Stimulated activated CD4-positive, alpha-beta T cell treated with anti-CD3 and anti-CD28 coated beads, Interleukin-2, amount 100 ng/mL, for 24 hours (primary cell): ENCODE measurements around the gene KDM4B.

Experiments
- DNase-seq, 2 donors: peaks; one replicate each; pipeline ENCODE4 v3.0.0-alpha.2; 2020

KDM4B gene

DNA sequence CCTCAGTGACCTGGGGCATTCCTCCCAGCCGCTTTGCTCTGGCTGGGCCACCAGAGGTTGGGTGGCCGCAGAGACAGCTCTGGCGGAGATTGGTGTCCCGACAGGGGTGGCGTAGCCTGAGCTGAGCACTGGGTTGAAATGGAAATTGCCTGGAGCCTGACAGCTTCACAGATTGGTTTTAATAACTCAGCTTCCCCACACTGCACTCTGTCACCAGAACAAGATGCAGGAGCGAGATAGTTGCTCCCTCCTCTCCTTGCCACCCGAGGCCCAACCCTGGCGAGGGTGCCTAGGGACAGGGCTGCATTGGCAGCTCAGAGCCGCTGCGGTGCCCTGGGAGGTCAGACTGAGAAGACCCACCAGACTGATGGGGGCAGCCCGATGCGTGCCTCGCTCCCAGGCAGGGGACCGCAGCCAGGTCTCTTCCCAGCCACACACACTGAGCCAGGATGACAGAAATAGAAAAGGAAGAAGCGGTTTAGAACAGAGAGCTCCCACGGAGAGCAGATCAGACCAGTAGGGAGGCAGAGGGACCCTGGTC lies 84.1 kb downstream of the KDM4B start:
- DNase-seq: no peak

DNA sequence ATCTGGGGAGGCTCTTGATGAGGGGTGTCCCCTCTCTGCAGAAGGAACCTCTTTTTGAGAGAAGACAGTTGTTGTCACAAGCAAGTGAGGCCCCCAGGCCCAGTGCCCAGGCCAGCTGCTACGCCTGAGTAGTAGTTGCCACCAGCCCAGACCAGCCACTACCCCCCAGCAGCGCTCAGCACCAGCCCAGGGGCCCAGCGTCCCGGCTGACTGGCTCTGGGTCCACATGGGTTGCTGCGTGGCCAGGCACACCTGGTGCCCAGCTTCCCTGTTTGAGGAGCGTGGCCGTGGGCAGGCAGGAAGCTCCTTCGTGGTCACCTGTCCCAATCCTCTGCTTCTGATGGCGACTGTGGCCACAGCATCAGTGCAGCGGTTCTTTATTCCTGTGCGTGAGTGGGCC lies 84.7 kb downstream of the KDM4B start:
- DNase-seq: no peak

DNA sequence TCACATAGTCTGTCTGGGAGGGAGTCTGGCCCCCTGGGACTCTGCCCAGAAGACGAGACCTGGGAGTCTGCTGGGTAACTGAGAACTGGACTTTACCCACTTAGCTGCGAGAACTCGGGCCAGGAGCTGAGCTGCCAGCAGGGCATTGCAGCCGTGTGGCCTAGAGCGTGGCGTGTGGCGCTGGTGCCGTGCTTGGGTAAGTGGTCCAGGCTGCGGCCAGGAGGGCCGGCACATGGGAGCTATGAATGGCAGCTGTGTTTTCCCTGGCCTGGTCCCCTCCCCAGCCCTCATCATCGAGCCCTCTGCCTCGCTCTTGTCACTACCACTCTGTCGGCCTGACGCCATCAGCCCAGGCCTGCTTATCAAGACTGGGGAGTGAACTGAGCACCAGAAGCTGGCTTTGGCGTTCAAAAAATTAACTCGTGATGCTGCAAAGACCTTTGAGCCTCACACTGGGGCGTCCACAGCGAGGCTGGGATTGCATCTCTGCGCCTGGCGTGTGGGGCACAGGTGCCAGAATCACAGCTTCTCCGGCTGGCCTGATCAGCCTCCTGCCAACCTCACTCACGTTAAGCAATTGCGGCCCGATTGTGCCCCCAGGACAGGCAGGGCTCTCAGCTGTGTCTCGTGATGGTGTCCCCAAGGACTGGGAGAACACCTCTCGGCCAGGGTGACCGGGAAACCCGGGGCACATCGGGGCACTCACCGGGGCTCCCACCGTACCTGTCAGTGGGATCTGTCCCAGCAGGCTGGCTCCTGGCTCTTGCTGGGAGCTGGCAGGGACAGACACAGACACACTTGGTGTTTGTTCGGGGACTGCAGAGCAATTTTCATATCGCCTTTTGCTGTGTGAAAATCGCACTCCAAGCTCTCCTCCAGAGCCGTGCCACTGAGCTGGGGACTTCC lies 85.9 kb downstream of the KDM4B start:
- DNase-seq: no peak

DNA sequence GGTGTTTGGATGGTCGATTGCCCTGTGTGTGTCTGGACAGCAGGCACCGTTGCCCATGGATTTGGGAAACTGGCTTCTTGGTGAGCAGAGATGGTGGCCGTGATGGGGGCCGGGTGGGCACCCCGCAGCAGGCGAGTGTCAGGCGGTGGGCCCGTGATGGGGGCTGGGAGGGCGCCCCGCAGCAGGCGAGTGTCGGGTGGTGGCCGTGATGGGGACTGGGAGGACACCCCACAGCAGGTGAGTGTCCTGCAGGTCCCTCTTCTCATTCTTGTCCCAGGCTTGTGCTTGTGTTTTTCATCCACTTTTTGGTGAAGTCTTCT lies 86.5 kb downstream of the KDM4B start:
- no peak for DNase-seq

- no peak for DNase-seq
These were observed 88.9 kb downstream of the KDM4B start for GRCh38 chr19:5057860-5058259.

GRCh38 chr19:5058521-5059212 lies 89.8 kb downstream of the KDM4B start:
- no peak for DNase-seq

GRCh38 chr19:5059213-5059574 lies 90.3 kb downstream of the KDM4B start:
- DNase-seq: no peak

DNA sequence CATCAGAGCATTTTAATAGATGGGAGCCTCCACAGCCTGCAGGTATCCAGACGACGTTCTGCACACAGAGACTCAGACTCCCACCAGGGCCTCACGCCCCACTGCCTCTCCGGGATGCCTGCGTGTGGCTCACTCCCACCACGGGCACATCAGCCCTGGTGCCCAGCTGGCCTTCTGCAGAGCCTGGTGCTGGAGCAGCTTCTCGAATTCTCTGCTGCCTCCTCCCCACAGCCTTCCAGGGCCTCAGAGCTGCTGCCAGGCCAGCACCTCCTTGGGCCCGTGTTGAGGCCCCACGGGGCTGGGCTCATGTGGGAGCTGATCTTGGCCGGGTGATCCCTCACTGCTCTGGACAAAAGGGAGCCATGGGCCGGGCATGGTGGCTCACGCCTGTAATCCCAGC lies 90.9 kb downstream of the KDM4B start:
- DNase-seq: no peak

DNA sequence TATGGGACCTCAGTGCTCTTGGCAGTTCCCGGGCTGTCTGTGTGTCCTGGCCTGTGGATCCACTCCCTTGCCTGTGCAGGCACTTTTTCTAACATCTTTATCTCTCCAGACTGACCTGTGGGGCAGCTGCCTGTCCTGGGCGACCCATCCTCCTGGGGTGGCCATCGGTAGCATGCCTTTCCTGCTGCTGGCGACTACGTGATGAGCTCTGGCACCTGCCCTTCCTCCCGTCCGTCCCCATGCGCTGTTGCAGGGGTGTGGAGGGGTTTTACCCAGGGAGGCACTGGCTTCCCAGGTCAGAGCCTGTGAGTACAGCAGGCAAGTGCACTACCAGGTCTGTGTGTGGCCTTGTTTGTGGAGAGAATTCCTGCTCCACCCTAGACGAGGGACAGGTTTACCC lies 93.3 kb downstream of the KDM4B start:
- no peak for DNase-seq

DNA sequence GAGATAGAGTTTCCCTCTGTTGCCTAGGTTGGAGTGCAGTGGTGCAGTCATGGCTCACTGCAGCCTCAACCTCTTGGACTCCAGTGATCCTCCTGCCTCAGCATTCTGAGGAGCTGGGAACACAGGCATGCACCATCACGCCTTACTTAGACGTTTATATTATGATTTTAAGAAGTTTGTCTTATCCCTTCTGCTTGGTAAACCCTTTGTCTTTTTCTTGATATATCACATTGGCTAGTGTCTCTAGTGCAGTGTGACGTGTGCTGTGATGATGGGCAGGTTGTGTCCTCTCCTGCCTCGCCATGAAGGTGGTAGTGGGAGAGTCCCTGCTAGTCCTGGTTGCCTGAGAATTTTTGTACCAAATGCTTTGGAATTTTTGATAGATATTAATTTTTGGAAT lies 93.9 kb downstream of the KDM4B start:
- DNase-seq: no peak

DNA sequence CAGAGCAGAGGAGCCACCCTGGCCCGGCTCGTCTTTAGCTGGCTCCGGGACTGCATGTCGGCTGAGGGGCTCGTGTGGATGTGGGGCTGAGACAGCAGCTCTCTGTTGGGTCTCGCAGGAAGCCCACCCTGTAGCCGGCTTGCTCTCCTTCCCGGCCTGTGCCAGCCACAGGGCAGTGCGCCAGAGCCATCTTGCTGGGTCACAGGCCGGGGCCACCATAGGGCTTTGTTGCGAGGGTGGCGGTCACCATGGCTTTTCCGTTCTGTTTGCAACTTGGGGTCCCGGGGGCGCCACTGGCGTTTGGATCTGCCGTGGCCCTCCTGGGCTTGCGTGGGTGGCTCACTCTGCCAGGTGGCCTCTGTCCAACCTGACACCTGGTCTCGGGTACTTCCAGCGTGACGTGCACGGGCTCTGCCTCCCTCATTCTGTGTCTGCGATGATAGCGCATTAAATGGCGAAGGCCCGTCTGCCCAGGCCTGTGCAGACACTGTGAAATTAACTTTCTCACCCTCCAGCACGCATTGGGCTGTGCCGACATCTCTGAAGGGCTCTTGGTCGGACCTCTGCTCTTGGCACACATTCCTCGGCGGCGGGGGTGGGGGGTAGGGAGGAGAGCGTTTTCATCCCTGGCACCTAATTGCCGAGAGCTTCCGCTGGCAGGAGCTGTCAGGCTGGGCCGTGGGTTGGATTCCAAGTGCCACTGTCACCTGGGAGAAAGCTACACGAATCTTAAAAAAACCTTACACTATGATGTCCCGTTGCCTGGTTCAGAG lies 95.1 kb downstream of the KDM4B start:
- DNase-seq: no peak

DNA sequence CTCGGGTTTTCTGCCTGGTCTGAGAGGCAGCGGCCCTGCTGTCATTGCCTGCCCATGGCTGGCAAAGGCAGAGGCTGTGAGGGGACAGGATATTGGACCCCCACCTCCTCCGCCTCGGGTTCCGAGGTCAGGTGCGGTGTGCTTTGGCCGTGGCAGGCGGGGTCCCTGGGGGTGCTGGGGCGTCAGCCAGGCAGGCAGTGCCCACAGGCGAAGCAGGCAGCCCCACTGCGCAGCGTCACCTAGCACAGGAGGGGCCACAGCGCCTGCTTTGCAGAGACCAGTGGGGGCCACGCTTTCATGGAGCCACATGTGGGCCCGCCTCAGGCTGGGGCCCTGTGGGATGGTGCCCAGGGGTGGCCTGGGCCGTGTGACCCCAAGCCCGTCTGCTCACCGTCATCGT lies 96.0 kb downstream of the KDM4B start:
- DNase-seq: no peak

GRCh38 chr19:5065663-5066093 lies 96.8 kb downstream of the KDM4B start:
- no peak for DNase-seq

DNA sequence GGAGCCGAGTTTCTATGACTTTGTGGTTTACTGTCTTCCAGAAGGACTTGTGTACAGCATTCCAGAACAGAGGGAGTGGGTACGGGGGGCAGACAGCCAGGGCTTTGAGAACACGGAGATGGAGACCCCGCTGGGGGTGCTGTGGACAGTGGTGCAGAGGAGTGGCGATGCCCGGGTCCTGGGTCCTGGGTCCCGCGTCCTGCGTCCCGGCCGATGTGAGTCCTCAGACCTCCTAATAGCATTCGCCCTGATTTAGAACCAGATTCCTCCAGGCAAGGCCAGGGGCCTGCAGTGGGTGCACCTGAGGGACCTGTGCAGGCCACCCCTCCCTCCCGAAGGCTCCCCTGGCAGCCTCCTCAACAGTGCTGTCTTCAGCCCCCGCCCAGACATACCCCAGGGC lies 97.9 kb downstream of the KDM4B start:
- DNase-seq: no peak

- DNase-seq: no peak
These were observed 98.8 kb downstream of the KDM4B start for GRCh38 chr19:5067678-5068077.

DNA sequence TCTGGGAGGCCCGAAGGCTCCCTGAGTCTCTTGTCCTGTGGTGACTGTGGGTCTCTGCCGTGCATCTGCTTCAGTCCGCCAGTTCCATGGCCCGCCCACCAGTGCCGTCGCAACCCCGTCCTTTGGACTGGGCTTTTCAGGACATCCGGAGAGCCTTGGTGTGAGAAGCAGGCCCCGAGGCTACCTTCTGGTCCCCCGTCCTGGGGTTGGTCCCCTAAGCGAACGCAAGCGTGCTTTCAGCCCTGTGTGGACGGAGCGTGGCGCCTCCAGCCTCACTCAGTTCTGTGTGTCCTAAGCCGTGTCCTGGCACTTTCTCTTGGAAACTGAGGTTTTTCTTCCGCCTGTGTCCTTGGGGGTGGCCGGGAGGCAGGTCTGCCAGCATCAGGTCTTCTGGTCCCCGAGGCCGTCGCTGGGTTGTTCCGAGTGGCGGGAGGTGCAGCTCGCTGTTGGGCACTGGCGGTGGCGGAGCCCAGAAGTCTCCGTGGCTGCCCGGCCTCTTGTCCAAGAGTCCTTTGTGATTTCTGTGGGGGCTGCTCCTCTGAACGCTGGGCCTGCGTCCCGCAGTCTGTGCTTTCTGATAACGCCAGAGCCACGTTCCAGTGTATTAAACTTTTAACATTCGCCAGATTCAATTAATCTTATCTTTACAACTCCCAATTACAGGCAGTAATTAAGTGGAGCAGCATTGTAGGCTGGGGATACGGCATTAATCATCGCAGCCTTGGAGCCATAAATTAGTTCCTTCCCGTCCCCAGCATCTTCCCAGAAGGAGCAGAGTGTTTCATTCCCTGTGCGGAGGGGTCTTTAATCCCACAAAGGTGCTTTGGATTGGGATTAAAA lies 99.5 kb downstream of the KDM4B start:
- no peak for DNase-seq

- no peak for DNase-seq
These were observed 101.4 kb downstream of the KDM4B start for GRCh38 chr19:5070331-5070730.

DNA sequence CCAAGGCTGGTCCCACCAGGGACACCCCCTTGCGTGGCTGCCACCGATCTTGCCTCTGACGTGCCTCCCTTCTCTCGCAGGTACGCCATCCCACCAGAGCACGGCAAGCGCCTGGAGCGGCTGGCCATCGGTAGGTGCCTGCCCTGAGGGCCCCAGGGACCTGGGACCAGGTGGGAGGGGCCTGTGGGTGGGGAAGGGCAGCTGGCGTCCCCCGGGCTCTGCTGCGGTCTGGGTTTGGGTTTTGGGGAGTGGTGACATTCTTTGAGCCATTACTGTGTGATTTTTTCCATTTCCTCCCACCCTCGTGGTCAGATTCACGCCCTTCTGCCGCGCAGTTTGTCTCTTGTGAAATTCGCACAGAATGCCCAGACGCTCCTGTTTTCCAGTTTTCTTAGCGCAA lies 102.0 kb downstream of the KDM4B start:
- DNase-seq: no peak

DNA sequence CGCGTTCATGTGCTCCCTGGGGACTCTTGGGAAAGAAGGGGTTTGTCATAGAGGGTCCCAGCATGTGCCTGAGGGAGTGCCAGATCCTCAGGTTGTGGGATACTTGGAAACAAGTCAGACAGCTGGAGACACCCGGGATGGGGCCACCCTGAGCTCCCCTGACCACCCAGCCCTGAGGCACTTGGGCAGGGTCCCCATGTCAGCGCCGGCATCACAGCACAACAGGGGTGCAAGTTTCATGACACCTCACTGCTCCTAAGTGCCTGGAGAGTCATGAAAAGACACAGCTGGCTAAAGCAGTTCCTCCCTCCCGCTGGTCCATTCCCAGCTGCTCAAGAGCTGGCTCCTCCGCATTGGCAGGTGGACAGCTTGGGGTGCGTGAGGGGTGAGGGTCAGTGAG lies 102.7 kb downstream of the KDM4B start:
- no peak for DNase-seq

DNA sequence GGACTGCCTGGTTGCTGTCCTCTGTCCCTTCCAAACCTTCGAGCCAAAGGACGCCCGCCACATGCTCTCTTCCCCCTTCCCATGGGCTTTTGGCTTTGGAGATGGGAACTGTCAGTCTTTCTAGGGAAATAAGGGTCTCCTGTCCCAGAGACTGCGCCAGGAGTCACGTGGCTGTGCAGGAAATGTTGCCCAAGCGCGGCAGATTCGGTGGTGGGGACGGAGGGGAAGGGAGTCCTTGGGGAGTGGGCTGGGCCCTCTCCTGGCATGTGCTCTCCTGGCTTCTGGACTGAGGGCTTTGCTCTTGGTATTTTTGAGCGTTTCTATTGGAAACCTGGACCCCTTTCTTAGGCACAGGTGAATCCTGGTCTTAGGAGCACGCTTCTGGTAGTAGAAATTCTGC lies 103.2 kb downstream of the KDM4B start:
- no peak for DNase-seq

DNA sequence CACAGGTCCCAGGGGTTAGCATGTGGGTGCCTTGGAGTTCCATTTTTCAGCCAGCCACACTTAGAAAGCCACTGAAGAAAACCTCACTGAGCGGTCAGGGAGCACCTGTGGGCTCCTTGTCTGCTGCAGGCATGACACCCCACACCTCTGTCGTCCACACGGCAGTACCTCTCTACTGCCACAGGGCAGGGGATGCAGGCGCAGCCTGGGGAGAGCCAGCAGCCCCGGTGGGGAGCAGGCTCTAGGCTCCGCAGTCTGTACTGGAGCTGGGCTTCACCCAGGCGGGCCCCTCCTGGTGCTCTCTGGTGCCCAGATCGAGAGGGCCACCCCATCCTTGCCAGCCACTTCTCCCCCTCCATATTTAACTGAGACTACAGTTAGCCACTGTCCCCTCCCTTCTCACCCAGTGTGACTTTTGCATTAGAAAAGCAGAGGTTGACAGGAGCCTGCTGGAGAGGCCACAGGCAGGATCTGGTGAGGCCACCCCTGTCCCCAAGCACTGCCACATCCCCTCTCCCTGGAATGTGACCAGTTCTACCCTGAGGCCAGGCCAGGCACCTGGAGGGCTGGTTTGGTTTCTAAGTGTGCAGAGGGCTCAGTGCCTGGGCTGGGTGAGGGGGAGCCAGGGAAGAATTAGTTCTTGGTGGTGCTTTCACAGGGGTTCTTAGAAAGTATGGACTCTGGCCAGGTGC lies 104.4 kb downstream of the KDM4B start:
- DNase-seq: no peak

DNA sequence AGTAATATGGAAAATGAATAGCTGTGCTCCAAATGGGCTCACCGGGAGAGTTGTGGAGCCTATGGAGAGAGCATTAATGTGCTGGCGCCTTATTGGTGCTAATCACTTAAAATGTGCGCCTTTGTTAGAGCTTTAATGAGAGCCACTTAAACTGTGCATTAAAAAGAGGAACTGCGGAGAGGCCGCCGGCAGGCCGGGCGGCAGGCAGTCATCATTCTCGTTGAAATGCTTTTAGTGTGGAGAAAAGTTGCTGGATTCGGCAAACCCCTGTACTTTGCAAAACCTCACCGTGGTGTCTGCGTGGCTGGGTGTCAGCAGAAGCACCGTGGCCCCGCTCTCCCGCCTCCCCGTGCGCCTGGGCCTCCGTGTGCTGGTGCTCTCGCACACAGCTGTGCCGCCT lies 105.5 kb downstream of the KDM4B start:
- DNase-seq: no peak
